SK-N-SH (cell line): ENCODE results near the gene THAP3. TPM values are rescaled to one million over a fixed set of nuclear protein-coding genes. Genes with fewer than 3 reads are reported as not detected.
A peak's percentile ranks its signal among the peaks of the same experiment; 100 is the strongest.

ENCODE experiments used
- CTCF ChIA-PET: fragments of 300-600, 350-600 bp; formaldehyde crosslinking; extraction: SDS; loops from one replicate; lab custom pipeline; 2021; lab: Yijun Ruan, JAX
- POLR2A ChIA-PET: fragments of 350-600 bp; sonication (Branson Sonifier 250); formaldehyde crosslinking; extraction: SDS; loops from one replicate; lab custom pipeline; 2020; ENCODE audit warnings: antibody characterized with exemption, inconsistent platforms; lab: Yijun Ruan, JAX
- DNase-seq: peaks from one replicate; pipeline ENCODE4 v3.0.0; 2012
- H2AFZ ChIP-seq: fragments of 200-600 bp; sonication (generic); 2 replicates; pipeline ENCODE4 v1.8.1; 2016; ENCODE audit warnings: antibody characterized with exemption, mild to moderate bottlenecking, low read depth
- H3F3A ChIP-seq: fragments of 200-600 bp; sonication (generic); replicated peaks from 2 replicates; pipeline ENCODE3; 2016; ENCODE audit warnings: antibody characterized with exemption, mild to moderate bottlenecking; ENCODE audit not compliant: insufficient read depth
- H3K27ac ChIP-seq, 2 experiments: fragments of 200-500 bp in 1 of 2; fragments of 200-600 bp in 1 of 2; sonication (Bioruptor generic) in 1 of 2; sonication (generic), shearing (Covaris generic) in 1 of 2; 2 replicates each; pipeline versions ENCODE4 v1.5.1 to v1.6.1; 2014 to 2016; ENCODE audit warnings: low read depth in 2 of 2, inconsistent platforms in 1 of 2, low read length in 1 of 2, mild to moderate bottlenecking in 1 of 2, mixed read lengths in 1 of 2
- H3K27me3 ChIP-seq: fragments of 200-600 bp; sonication (generic), shearing (Covaris generic); 2 replicates; pipeline ENCODE4 v1.6.1; 2016; ENCODE audit warnings: mixed run types; ENCODE audit not compliant: insufficient read depth
- H3K36me3 ChIP-seq, 2 experiments: fragments of 200-500 bp in 1 of 2; fragments of 200-600 bp in 1 of 2; sonication (Bioruptor generic) in 1 of 2; sonication (generic) in 1 of 2; replicated peaks in 1 of 2; 2 replicates each; pipeline versions ENCODE3 to v1.5.1; 2014 to 2016; ENCODE audit warnings: low read length in 1 of 2, mild to moderate bottlenecking in 1 of 2; ENCODE audit not compliant: insufficient read depth in 2 of 2, control insufficient read depth in 1 of 2
- H3K4me1 ChIP-seq, 2 experiments: fragments of 200-500 bp in 1 of 2; fragments of 200-600 bp in 1 of 2; sonication (Bioruptor generic) in 1 of 2; sonication (generic), shearing (Covaris generic) in 1 of 2; 2 replicates each; pipeline versions ENCODE4 v1.5.1 to v1.6.1; 2014 to 2016; ENCODE audit warnings: low read depth in 1 of 2, low read length in 1 of 2, mixed run types in 1 of 2; ENCODE audit not compliant: insufficient read depth in 2 of 2, control insufficient read depth in 1 of 2
- H3K4me2 ChIP-seq: fragments of 200-600 bp; sonication (generic), shearing (Covaris generic); 2 replicates; pipeline ENCODE4 v1.6.1; 2017; ENCODE audit warnings: mixed run types
- H3K4me3 ChIP-seq, 2 experiments: fragments of 200-500 bp in 1 of 2; fragments of 200-600 bp in 1 of 2; sonication (Bioruptor generic) in 1 of 2; sonication (generic), shearing (Covaris generic) in 1 of 2; 2 replicates each; pipeline versions ENCODE4 v1.5.1 to v1.8.1; 2014 to 2016; ENCODE audit warnings: low read depth in 2 of 2, inconsistent platforms in 1 of 2, low read length in 1 of 2, mild to moderate bottlenecking in 1 of 2, mixed read lengths in 1 of 2, moderate library complexity in 1 of 2
- H3K79me2 ChIP-seq: fragments of 200-600 bp; sonication (generic); 2 replicates; pipeline ENCODE4 v1.8.1; 2017; ENCODE audit warnings: mild to moderate bottlenecking; ENCODE audit not compliant: insufficient read depth
- H3K9ac ChIP-seq: fragments of 200-600 bp; sonication (generic); 2 replicates; pipeline ENCODE4 v1.6.1; 2017; ENCODE audit warnings: mixed run types
- H3K9me2 ChIP-seq: fragments of 200-600 bp; sonication (generic); 2 replicates; pipeline ENCODE4 v1.6.1; 2017; ENCODE audit warnings: mixed run types
- H3K9me3 ChIP-seq: fragments of 200-600 bp; sonication (generic); 2 replicates; pipeline ENCODE4 v1.6.1; 2017; ENCODE audit warnings: mixed run types, mild to moderate bottlenecking, moderate library complexity
- H4K20me1 ChIP-seq: fragments of 200-600 bp; sonication (generic); 2 replicates; pipeline ENCODE4 v1.6.1; 2017; ENCODE audit warnings: mild to moderate bottlenecking, mixed run types; ENCODE audit not compliant: insufficient read depth
- CHD2 ChIP-seq: fragments of 150-350 bp; IDR thresholded peaks from 2 replicates; pipeline ENCODE4 v1.6.1; 2018; ENCODE audit warnings: low read length; ENCODE audit not compliant: partially characterized antibody
- CTCF ChIP-seq: fragments of 200-600 bp; sonication (generic); IDR thresholded peaks from 2 replicates; pipeline ENCODE4 v1.6.1; 2017; ENCODE audit warnings: antibody characterized with exemption, mild to moderate bottlenecking, moderate library complexity
- EP300 ChIP-seq, 2 experiments: IDR thresholded peaks; 2 replicates each; pipeline versions ENCODE4 v1.4.0 to v1.6.1; 2012; ENCODE audit warnings: borderline replicate concordance in 1 of 2, low read depth in 1 of 2, low read length in 1 of 2
- FOXJ3 ChIP-seq: sonication (generic); formaldehyde crosslinking; IDR thresholded peaks from 2 replicates; pipeline ENCODE4 v1.5.1; 2020; ENCODE audit warnings: mild to moderate bottlenecking, missing genetic modification reagents
- GATA2 ChIP-seq: sonication (generic); formaldehyde crosslinking; IDR thresholded peaks from 2 replicates; pipeline ENCODE4 v1.5.0; 2020; ENCODE audit warnings: mild to moderate bottlenecking, missing genetic modification reagents
- IRF3 ChIP-seq: fragments of 150-350 bp; IDR thresholded peaks from 2 replicates; pipeline ENCODE4 v1.6.1; 2016; ENCODE audit warnings: mild to moderate bottlenecking, low read depth, low read length
- MXI1 ChIP-seq: IDR thresholded peaks from 2 replicates; pipeline ENCODE4 v1.6.1; 2012; ENCODE audit warnings: mild to moderate bottlenecking, low read depth, low read length, improper control_type of control experiment
- NRF1 ChIP-seq: IDR thresholded peaks from 2 replicates; pipeline ENCODE4 v1.6.1; 2012; ENCODE audit warnings: low read depth, mild to moderate bottlenecking, low read length
- PBX3 ChIP-seq: IDR thresholded peaks from 2 replicates; pipeline ENCODE4; 2012
- POLR2AphosphoS5 ChIP-seq: IDR thresholded peaks from 2 replicates; pipeline ENCODE4 v1.6.1; 2012; ENCODE audit warnings: low read depth, low read length
- RAD21 ChIP-seq: IDR thresholded peaks from 2 replicates; pipeline ENCODE4 v1.6.1; 2012; ENCODE audit warnings: mild to moderate bottlenecking, low read length
- RCOR1 ChIP-seq: fragments of 150-350 bp; IDR thresholded peaks from 2 replicates; pipeline ENCODE4 v1.6.1; 2017; ENCODE audit warnings: antibody characterized with exemption, low read length
- RFX5 ChIP-seq: IDR thresholded peaks from 2 replicates; pipeline ENCODE4 v1.6.1; 2012; ENCODE audit warnings: mild to moderate bottlenecking, improper control_type of control experiment, low read length
- SIN3A ChIP-seq: IDR thresholded peaks from 2 replicates; pipeline ENCODE4 v1.6.1; 2012; ENCODE audit warnings: low read depth, mild to moderate bottlenecking, low read length, moderate library complexity, borderline replicate concordance
- TCF12 ChIP-seq: IDR thresholded peaks from 2 replicates; pipeline ENCODE4 v1.4.0; 2012
- ZBTB33 ChIP-seq: IDR thresholded peaks from 2 replicates; pipeline ENCODE4 v1.4.0; 2012; ENCODE audit warnings: low read depth, borderline replicate concordance
- WGBS: methylation state at CpG from one replicate; pipeline ENCODE4 v1.1.6; 2017; ENCODE audit warnings: low lambda C conversion rate; 5-methylcytosine and 5-hydroxymethylcytosine counted together
- polyA plus RNA-seq, 3 experiments: library from polyadenylated mRNA; depleted of rRNA; stranded (reverse); fragments of >200 nt; gene quantifications; 2 replicates each; pipeline ENCODE4 v1.2.3, GENCODE V29; 2012
- TF ChIP-seq, protein P1 (sequence below): IDR thresholded peaks from 2 replicates; pipeline ENCODE4 v1.6.1; 2012; ENCODE audit warnings: mild to moderate bottlenecking, low read depth, low read length, moderate library complexity

Gene THAP3
- polyA plus RNA-seq, 1 of the 3 experiments (the other 2 are of a cell fraction), result 11.1 TPM

DNA sequence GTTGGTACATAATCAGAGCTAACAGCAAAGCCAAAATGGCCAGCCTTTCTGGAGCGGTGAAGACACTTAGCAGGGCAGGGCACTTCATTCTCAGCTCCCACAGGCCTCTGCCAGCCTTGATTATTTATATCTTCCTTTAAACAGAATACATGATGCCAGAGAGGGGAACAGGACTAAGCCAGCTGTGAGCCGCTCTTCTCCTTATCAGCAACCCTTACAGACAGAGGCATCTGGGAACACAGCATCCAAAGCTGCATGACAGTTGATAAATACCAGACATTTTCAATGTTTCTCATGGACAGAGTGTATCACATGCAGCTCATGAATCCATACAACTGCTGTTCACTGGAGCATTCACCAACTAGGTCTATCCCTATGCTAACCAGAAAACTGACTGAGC, 47.9 kb downstream of the THAP3 start:
- peak overlapping the region; percentile 13 to 96; a peak in 3 of 4 replicates for H3K27ac ChIP-seq
- ChIA-PET POLR2A (interaction anchor here (1.1 kb wide), 1 partner anchor 29 kb away, joined by 4 read pairs; the partner anchor contains the start of gene DNAJC11), CTCF (interaction anchor here (0.7 to 3.3 kb wide), 12 partner anchors 15 to 996 kb away, joined by 3 to 26 read pairs (median 4); partner anchors contain the start of genes DNAJC11 and NOL9)
- H3K36me3 ChIP-seq, result peaks cover 18 to 21% of the 10 kb centered on the region in 2 experiments
- H3K9ac ChIP-seq, result no peak overlapping the region
- no peak overlapping the region for H3K4me2 ChIP-seq
- WGBS, result 89% methylated on average over 2 of the region's 2 CpGs
- H3K27me3 ChIP-seq, result no peaks in the 10 kb centered on the region
- H3K4me3 ChIP-seq, result no peak overlapping the region
- H3K79me2 ChIP-seq, result peaks cover 4% of the 10 kb centered on the region; the same call in 1 of the 2 replicates
- H4K20me1 ChIP-seq, result no peaks in the 10 kb centered on the region
- no peak overlapping the region for H2AFZ ChIP-seq
- no peaks in the 10 kb centered on the region for H3K9me2 ChIP-seq
- TF ChIP-seq MXI1, result peak; percentile 94
- TF ChIP-seq FOXJ3 (CRISPR knock-in tag), result peak; percentile 88
- peak; percentile 97 for TF ChIP-seq GATA2 (CRISPR knock-in tag)
- no peak for TF ChIP-seq IRF3
- peak in 1 of 2 experiments; percentile 98; a peak in 2 of 4 replicates for TF ChIP-seq EP300 (IDR thresholded peaks at IDR 0.05; ENCODE audit: borderline replicate concordance in 1 of 2, low read depth in 1 of 2, low read length in 1 of 2)
- TF ChIP-seq RAD21, result peak; percentile 40
- TF ChIP-seq, protein P1, sequence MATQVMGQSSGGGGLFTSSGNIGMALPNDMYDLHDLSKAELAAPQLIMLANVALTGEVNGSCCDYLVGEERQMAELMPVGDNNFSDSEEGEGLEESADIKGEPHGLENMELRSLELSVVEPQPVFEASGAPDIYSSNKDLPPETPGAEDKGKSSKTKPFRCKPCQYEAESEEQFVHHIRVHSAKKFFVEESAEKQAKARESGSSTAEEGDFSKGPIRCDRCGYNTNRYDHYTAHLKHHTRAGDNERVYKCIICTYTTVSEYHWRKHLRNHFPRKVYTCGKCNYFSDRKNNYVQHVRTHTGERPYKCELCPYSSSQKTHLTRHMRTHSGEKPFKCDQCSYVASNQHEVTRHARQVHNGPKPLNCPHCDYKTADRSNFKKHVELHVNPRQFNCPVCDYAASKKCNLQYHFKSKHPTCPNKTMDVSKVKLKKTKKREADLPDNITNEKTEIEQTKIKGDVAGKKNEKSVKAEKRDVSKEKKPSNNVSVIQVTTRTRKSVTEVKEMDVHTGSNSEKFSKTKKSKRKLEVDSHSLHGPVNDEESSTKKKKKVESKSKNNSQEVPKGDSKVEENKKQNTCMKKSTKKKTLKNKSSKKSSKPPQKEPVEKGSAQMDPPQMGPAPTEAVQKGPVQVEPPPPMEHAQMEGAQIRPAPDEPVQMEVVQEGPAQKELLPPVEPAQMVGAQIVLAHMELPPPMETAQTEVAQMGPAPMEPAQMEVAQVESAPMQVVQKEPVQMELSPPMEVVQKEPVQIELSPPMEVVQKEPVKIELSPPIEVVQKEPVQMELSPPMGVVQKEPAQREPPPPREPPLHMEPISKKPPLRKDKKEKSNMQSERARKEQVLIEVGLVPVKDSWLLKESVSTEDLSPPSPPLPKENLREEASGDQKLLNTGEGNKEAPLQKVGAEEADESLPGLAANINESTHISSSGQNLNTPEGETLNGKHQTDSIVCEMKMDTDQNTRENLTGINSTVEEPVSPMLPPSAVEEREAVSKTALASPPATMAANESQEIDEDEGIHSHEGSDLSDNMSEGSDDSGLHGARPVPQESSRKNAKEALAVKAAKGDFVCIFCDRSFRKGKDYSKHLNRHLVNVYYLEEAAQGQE, result no peak
- TF ChIP-seq CHD2, result peak; percentile 91
- no peak for TF ChIP-seq ZBTB33
- no peak for TF ChIP-seq NRF1
- TF ChIP-seq RCOR1, result peak; percentile 97
- TF ChIP-seq SIN3A, result 0 out of 2 replicates have a peak, but pooled peaks have one; percentile 30
- peak; percentile 45; the same call in 1 of the 2 replicates for TF ChIP-seq PBX3
- no peak for TF ChIP-seq CTCF
- peak; percentile 54; the same call in 1 of the 2 replicates for TF ChIP-seq POLR2AphosphoS5
- peak; percentile 76 for TF ChIP-seq TCF12
- TF ChIP-seq RFX5, result peak; percentile 28; the same call in 1 of the 2 replicates
- peaks cover 7% of the 10 kb centered on the region for H3F3A ChIP-seq
- peak; percentile 84 for DNase-seq
- no peaks in the 10 kb centered on the region for H3K9me3 ChIP-seq
- peaks cover 0 to 27% of the 10 kb centered on the region in 2 experiments; a peak in 2 of 4 replicates for H3K4me1 ChIP-seq
